Measurements from ENCODE around the gene DOCK7. TPM values are rescaled to one million over a fixed set of nuclear protein-coding genes. Genes with fewer than 3 reads are reported as not detected.
"Not testable (repeated sequence)": the region's sequence is repeated elsewhere in the genome, so short reads cannot be mapped to it uniquely, and the experiment has no call there.

DOCK7 gene
- total and polyA plus RNA-seq, 5 donors, result 4.2 to 17.9 (median 12.6) TPM

DNA sequence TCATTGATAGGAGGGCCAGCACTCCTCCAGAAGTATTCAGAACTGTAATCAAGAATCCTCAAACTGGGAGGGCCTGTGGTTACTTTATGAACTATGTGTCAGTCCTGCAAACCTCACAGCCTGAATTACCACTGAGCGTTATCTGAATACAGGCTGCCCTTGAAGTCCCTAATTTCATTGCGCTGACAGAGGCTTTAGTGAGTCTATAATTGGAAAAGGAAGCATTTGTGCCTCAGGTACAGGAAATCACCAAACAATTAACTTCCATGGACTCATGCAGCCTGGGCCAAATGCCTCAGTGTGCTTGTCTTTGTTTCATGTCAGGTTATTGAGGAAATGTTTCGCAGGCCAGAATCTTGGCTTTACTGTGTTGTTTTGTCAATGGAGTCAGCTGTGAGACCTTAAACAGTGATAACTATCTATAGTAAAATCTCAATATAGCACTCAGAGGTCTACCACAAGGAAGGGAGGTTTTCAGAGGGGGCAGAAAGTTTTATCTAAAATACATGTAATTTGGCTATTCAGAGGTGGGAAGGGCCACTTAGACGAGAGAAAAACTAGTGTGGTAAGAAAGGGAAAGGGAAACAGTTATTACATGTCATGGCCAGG is 32.9 kb upstream of the DOCK7 start:
- intact Hi-C loops (cut with DNase I), result no loop called here
- H3K9me3 ChIP-seq (ENCODE audit: control insufficient read depth, low read length), result no peaks in the 10 kb centered on the region
- 60% methylated on average over 4 of the region's 4 CpGs for WGBS
- no peak overlapping the region for H3K27ac ChIP-seq (ENCODE audit: low read length)
- no peaks in the 10 kb centered on the region for H3K27me3 ChIP-seq (ENCODE audit: control insufficient read depth, insufficient read depth)
- no peak overlapping the region for H3K4me3 ChIP-seq (ENCODE audit: low read length)
- DNase-seq (no peak), ATAC-seq (no peak)
- peaks cover 5% of the 10 kb centered on the region for H3K4me1 ChIP-seq (ENCODE audit: control insufficient read depth, insufficient read depth, low read length)

DNA sequence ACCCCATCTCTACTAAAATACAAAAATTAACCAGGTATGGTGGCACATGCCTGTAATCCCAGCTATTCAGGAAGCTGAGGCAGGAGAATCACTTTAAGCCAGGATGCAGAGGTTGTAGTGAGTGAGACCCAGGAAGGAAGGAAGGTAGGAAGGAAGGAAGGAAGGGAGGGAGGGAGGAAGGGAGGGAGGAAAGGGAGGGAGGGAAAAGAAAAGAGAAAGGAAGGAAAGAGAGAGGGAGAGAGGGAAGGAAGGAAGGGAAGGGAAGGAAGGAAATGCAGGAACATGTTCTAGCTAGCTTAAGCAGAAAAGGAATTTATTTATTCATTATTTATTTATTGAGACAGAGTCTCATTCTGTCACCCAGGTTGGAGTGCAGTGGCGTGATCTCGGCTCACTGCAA is 30.2 kb upstream of the DOCK7 start:
- H3K4me3 ChIP-seq (ENCODE audit: low read length); H3K4me1 ChIP-seq (ENCODE audit: control insufficient read depth, insufficient read depth, low read length); H3K27me3 ChIP-seq (ENCODE audit: control insufficient read depth, insufficient read depth); H3K9me3 ChIP-seq (ENCODE audit: control insufficient read depth, low read length); H3K27ac ChIP-seq (ENCODE audit: low read length); DNase-seq; ATAC-seq; intact Hi-C loops (cut with DNase I): not testable (repeated sequence)
- 96% methylated on average over 2 of the region's 2 CpGs for WGBS

DNA sequence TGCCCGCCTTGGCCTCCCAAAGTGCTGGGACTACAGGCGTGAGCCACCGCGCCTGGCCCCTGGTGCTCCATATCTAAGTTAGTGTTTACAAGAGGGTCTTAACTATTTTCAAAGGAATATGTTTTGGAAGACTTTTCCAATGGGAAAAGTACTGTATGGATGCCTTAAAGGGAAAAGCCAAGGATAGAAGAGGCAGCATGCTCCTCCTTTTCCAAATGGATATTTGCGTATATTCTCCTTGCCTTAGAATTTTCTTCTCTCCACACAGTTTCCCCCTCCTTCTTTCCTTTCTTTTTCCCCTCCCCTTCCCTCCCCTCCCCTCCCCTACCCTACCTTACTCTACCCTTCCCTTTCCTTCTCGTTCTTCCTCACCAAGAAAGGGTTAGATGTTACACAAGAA is 29.3 kb upstream of the DOCK7 start:
- Histone ChIP-seq H3K9me3 (ENCODE audit: control insufficient read depth, low read length) (no peaks in the 10 kb centered on the region), H3K4me1 (ENCODE audit: control insufficient read depth, insufficient read depth, low read length) (no peaks in the 10 kb centered on the region), H3K27ac (ENCODE audit: low read length) (no peak overlapping the region), H3K27me3 (ENCODE audit: control insufficient read depth, insufficient read depth) (no peaks in the 10 kb centered on the region), H3K4me3 (ENCODE audit: low read length) (no peak overlapping the region)
- intact Hi-C loops (cut with DNase I), result no loop called here
- WGBS, result 92% methylated on average over 6 of the region's 6 CpGs
- ATAC-seq, result no peak
- DNase-seq, result no peak

DNA sequence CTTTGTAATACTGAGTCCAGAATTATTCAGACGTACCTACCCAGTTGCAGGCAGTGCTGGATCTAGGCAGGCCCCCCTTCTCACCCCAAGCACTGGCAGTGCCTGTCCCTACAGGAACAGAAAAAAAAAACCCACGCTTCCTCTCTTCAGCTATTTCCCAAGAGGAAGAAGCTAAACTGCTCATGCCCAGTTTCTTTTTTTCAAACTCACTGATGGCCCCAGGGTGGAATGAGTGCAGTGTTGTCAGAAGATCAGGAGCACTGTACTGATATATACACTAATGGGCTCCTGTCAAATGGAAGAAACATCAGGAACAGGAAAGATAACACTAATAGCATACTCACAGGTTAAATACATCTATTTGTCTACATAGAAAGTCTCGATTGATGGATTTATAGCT is 28.2 kb upstream of the DOCK7 start:
- intact Hi-C loops (cut with DNase I), result no loop called here
- ATAC-seq (peak; percentile 28 to 52), DNase-seq (peak in 1 of 3 donors; percentile 37)
- Histone ChIP-seq H3K9me3 (ENCODE audit: control insufficient read depth, low read length) (no peaks in the 10 kb centered on the region), H3K27ac (ENCODE audit: low read length) (no peak overlapping the region), H3K4me1 (ENCODE audit: control insufficient read depth, insufficient read depth, low read length) (peaks cover 1% of the 10 kb centered on the region), H3K4me3 (ENCODE audit: low read length) (no peak overlapping the region), H3K27me3 (ENCODE audit: control insufficient read depth, insufficient read depth) (no peaks in the 10 kb centered on the region)
- WGBS, result 71% methylated on average over 3 of the region's 3 CpGs

DNA sequence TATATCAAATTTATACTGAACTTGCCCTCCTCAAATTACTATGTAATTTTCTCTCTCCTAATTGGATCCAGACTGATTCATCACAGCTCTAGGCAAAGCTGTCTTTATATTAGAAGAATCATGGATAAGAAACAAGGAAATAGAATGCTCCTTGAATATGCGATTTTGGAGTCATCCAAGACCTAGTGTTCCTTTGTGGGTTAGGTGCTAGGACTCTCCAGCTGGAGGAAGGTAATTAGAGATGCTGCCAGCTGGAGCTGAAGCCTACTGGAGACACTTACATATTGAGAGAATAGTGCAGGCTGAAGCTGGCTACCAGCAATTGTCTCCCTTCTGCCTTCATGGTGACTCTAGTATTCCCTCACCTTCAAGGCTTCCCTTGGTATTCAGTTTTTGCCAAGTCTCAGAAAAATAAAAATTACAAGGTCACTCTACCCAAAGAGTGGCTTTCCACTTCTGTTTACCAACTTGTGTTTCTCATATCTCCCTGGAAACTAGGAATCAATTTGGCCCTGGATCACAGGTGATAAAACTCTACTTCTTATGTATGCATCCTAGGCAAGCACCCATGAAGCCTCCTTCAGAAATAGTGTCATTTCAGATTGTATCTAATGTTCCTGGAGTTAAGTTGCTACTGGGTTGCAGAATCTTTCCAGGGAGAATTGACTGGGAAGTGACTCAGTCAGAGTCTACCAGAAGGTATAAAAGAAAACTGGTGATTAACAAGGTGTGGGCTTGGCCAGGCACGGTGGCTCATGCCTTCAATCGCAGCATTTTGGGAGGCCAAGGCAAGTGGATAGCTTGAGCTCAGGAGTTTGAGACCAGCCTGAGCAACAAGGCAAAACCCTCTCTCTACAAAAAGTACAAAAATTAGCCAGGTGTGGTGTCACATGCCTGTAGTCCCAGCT is 24.4 kb upstream of the DOCK7 start:
- Histone ChIP-seq H3K27ac (ENCODE audit: low read length) (no peak overlapping the region), H3K4me1 (ENCODE audit: control insufficient read depth, insufficient read depth, low read length) (peaks cover 1% of the 10 kb centered on the region), H3K9me3 (ENCODE audit: control insufficient read depth, low read length) (no peaks in the 10 kb centered on the region), H3K4me3 (ENCODE audit: low read length) (no peak overlapping the region), H3K27me3 (ENCODE audit: control insufficient read depth, insufficient read depth) (no peaks in the 10 kb centered on the region)
- ATAC-seq, result no peak
- no peak for DNase-seq
- 95% methylated on average over 3 of the region's 3 CpGs for WGBS
- intact Hi-C loops (cut with DNase I), result no loop called here

DNA sequence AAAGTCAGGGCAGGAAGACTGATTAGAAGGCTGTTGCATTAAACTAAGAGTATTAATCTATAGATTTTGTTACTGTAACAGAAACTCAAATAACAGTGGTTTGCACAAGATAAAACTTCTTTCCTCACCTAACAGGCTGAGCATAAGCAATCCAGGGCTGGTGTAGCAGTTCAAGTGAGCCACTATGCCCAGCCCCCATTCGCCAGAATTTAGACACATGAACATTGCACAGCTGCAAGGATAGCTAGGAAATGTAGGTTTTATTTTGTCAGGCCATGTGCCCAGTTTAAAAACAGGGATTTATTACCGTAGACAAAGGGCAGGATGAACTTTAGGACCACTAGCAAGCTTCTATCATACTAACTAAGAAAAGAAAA is 19.5 kb upstream of the DOCK7 start:
- DNase-seq, result no peak
- ATAC-seq, result no peak
- WGBS, result 81% methylated on average over 2 of the region's 2 CpGs
- Histone ChIP-seq H3K27me3 (ENCODE audit: control insufficient read depth, insufficient read depth) (no peaks in the 10 kb centered on the region), H3K4me1 (ENCODE audit: control insufficient read depth, insufficient read depth, low read length) (peaks cover 1% of the 10 kb centered on the region), H3K9me3 (ENCODE audit: control insufficient read depth, low read length) (no peaks in the 10 kb centered on the region), H3K4me3 (ENCODE audit: low read length) (no peak overlapping the region), H3K27ac (ENCODE audit: low read length) (no peak overlapping the region)
- intact Hi-C loops (cut with DNase I), result no loop called here

DNA sequence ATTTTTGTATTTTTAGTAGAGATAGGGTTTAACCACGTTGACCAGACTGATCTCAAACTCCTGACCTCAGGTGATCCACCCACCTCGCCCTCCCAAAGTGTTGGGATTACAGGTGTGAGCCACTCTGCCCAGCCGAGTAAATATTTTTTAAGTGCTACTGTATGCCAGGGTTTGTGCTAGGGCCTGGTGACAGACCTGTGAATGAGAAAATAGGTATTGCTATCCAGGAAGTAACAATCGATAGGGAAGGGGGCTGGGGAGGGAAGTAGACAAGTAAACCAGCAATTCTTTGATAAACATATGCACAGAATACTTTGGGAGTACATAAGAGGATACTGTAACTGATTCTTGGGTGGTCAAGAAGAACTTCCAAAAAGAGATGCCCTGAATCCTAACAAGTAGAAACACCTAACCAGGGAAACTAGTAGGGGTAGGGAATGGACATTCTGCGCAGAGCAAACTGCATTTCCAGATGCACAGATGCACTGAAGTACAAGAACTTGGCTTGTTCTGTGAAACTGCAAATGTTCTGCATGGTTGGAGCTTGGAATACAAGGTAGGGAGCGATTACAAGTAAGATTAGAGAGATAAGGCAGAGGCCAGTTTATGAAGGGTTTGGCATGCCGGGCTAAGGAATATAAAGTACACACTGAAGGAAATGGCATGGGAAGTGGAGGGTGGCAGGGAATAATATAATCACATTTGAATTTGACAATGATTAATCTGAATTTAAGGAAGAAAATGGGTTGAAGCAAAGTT is 19.0 kb upstream of the DOCK7 start:
- intact Hi-C loops (cut with DNase I), result no loop called here
- no peak for ATAC-seq
- DNase-seq, result no peak
- Histone ChIP-seq H3K9me3 (ENCODE audit: control insufficient read depth, low read length) (no peaks in the 10 kb centered on the region), H3K27me3 (ENCODE audit: control insufficient read depth, insufficient read depth) (no peaks in the 10 kb centered on the region), H3K27ac (ENCODE audit: low read length) (no peak overlapping the region), H3K4me3 (ENCODE audit: low read length) (no peak overlapping the region), H3K4me1 (ENCODE audit: control insufficient read depth, insufficient read depth, low read length) (peaks cover 1% of the 10 kb centered on the region)
- 73% methylated on average over 7 of the region's 7 CpGs for WGBS

DNA sequence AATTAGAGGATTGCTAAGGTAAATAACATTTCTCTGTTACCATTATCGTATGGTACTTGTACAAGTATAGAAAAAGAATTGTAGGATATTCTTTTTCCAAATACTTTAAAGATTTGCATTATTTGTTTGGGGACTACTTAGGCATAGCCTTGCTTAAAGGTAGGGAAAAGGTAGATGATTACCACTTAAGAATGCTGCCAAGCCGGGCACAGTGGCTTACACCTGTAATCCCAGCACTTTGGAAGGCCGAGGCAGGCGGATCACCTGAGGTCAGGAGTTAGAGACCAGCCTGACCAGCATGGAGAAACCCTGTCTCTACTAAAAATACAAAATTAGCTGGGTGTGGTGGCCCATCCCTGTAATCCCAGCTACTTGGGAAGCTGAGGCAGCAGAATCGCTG is 10.0 kb upstream of the DOCK7 start:
- ATAC-seq; intact Hi-C loops (cut with DNase I); H3K27ac ChIP-seq (ENCODE audit: low read length); H3K4me1 ChIP-seq (ENCODE audit: control insufficient read depth, insufficient read depth, low read length); H3K9me3 ChIP-seq (ENCODE audit: control insufficient read depth, low read length); H3K27me3 ChIP-seq (ENCODE audit: control insufficient read depth, insufficient read depth); DNase-seq; H3K4me3 ChIP-seq (ENCODE audit: low read length): not testable (repeated sequence)
- WGBS, result 93% methylated on average over 5 of the region's 5 CpGs

DNA sequence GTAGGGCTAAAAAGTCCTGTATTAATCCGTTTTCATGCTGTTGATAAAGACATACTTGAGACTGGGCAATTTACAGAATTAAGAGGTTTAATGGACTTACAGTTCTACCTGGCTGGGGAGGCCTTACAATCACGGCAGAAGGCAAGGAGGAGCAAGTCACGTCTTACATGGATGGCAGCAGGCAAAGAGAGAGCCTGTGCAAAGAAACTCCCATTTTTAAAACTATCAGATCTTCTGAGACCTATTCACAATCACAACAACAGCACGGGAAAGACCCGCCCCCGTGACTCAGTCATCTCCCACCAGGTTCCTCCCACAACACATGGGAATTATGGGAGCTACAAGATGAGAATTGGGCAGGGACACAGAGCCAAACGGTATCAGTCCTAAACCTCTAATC is 6.3 kb upstream of the DOCK7 start:
- intact Hi-C loops (cut with DNase I); H3K27me3 ChIP-seq (ENCODE audit: control insufficient read depth, insufficient read depth); DNase-seq; H3K9me3 ChIP-seq (ENCODE audit: control insufficient read depth, low read length); H3K4me1 ChIP-seq (ENCODE audit: control insufficient read depth, insufficient read depth, low read length); H3K27ac ChIP-seq (ENCODE audit: low read length); H3K4me3 ChIP-seq (ENCODE audit: low read length); ATAC-seq: not testable (repeated sequence)
- 81% methylated on average over 7 of the region's 7 CpGs for WGBS

DNA sequence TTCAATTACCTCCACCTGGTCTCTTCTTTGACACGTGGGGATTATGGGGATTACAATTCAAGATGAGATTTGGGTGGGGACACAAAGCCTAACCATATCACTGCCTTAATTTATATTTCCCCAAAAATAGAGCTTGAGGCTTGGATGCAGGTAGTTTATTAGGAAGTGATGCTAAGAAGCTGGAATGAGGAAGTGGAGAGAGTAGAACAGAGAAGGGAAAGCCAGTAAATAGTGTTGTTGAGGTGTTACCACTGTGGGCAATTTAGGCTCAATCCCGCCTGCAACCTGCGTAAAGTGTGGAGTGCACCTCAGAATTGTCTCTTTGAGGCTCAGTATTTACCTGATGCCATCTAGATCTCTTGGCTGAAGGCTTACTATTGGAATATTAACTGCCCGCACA is 4.9 kb upstream of the DOCK7 start:
- 97% methylated on average over 4 of the region's 4 CpGs for WGBS
- no peaks in the 10 kb centered on the region for H3K9me3 ChIP-seq (ENCODE audit: control insufficient read depth, low read length)
- no peak for DNase-seq
- no peak overlapping the region for H3K4me3 ChIP-seq (ENCODE audit: low read length)
- H3K4me1 ChIP-seq (ENCODE audit: control insufficient read depth, insufficient read depth, low read length), result peaks cover 4% of the 10 kb centered on the region
- no peak overlapping the region for H3K27ac ChIP-seq (ENCODE audit: low read length)
- intact Hi-C loops (cut with DNase I), result no loop called here
- ATAC-seq, result no peak
- no peaks in the 10 kb centered on the region for H3K27me3 ChIP-seq (ENCODE audit: control insufficient read depth, insufficient read depth)

Measured in right cardiac atrium (tissue), 5 donors.